Activated gamma-delta T cell treated with Interleukin-2 at 50 U/mL for 16 hours (primary cell): ENCODE measurements around the gene TSPAN3.

ENCODE experiments used
- DNase-seq: peaks from one replicate; pipeline ENCODE4 v3.0.0-alpha.2; 2020

TSPAN3 gene

DNA sequence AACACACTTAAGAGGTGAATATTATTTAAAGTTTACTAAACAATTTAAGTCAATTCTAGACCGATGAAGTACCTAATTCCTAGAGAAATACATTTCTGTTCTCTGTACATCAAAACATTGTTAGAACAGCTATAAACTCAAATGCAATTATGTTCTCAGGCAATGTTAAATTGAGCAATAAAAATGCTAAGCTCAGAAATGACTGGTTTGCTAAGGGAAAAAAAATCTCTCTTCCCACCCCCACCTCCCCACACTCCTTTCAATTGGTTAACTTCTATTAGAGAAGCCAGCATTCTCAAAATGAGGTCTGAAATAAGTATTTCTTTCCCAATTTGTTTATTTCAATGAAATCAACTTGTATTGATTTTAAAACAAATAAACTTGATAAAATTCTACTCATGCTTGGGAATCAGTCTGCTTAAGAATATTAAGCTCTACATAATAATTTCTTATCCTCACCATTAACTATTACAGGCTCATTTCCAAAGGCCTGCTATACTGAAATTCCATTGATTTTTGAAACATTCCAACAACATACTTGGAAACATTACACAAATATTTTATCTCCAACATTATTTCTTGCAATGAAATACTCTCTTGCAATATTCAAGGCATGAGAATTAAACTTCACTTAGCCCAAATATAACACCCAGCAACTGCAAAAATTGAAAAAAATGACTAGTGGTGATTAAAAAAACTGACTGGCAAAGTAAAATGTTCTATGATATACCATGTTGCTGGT is 22.6 kb downstream of the TSPAN3 start:
- DNase-seq, result no peak

DNA sequence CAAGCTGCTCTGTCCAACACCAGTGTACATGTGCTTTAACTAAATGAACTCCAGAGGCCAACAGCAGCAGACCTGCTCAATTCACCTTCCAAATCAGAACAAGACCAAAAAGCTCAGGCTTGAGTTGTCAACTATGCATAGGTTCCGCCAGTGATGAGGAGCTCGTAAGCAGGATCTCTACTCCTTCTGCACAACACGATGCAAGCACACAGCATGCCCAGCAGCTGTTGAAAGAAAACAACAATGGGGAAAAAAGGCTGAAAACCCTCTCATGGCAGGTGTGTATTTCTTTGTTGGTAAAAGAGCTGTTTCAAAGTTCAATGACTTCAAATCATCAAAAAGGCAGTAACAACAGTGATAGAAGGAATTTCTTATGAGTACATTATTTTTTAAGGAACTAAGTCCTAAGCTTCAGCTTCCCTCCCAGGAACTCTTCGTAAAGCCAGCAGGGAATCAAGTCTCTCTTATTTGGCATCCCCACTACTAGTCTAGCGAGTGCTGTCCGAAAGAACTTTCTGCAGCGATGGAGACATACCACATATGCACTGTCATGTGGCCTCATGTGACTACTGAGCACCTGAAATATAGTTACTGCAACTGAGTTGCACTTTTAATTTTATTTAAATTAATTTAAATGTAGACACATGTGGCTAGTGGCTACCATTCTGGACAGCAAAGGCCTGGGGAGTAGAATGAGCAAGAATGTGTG is 24.1 kb downstream of the TSPAN3 start:
- DNase-seq, result no peak

DNA sequence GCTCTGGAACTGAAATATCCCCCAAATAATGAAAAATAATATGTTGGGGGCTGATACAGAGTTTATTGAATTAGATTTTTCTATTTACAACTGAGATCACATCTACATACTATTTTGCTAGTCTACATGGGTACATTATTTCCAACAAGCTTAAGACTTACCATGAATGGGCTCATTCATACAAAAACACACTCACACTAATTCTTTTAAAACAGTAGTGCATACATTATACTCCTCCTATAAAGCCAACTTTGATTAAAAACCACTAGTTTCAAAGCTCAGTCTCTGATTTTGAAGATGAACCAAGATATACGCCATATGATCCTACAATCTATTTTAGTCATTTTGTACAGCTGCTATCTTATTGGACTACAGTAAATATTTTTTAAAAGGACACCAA is 24.9 kb downstream of the TSPAN3 start:
- no peak for DNase-seq

- no peak for DNase-seq
Observed at GRCh38 chr15:77044228-77045042, 26.5 kb downstream of the TSPAN3 start.

DNA sequence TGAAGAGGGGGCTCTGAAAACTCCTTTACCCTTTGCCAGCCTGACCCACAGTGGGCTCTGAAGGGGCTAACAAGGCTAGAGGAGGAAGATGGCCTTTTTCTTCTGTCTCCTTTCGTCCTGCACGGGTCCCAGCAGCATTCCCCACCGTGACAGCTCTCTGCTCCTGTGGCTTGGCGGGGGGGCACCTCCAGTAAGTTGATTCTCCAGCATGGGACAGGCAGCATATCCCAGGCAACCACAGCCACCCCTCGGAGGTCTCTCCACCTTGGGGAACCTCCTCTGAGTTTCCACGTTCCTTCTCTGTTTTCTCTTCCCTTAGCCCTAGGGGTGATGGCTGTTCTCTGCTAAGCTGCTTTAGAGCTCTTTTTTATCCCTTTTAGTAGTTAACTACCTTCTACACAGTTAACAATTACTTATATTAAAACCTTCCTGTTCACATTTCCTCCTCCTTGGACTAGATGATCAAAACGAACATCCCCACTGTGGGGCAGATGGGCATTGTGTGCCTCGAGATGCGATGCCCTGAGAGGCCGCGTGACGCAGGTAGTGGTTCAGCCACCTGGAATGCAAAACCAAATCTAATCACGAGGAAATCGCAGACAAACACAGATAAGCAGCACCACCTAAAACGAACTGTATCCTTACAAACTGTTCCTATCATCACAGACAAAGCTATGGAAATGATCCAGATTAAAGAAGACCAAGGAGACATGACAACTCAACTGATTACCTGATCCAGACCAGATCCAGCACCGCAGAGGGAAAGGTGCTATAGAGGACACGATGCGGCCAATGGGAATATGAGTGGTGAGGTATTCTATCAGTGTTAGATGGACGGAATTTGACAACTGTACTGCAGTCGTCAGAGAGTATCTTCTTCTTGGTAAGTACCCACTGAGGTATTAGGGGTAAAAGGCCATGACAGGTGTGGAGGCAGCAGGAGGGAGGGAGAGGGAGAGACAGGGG is 27.7 kb downstream of the TSPAN3 start:
- no peak for DNase-seq

GRCh38 chr15:77042245-77042919 is 28.5 kb downstream of the TSPAN3 start:
- no peak for DNase-seq

GRCh38 chr15:77040673-77041072 is 30.2 kb downstream of the TSPAN3 start:
- DNase-seq, result no peak

- no peak for DNase-seq
Observed at GRCh38 chr15:77039848-77040247, 31.1 kb downstream of the TSPAN3 start.

DNA sequence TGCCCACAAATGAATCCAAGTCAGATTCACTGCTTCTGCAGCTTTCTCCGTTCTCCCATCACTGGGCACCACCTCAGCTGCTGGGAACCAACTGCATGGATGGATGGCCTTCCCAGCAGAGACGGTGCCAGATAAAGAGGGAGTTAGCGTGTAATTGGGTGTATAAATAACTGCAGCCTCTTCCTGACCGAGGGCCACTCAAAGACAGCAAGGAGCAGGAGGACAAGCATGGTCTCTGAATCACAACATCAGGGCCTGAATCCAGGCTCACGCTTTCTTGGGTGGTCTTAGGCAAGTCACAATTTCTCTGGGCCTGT is 31.7 kb downstream of the TSPAN3 start:
- no peak for DNase-seq

- peak; percentile 11 for DNase-seq
Observed at GRCh38 chr15:77038312-77039216, 32.3 kb downstream of the TSPAN3 start.

DNA sequence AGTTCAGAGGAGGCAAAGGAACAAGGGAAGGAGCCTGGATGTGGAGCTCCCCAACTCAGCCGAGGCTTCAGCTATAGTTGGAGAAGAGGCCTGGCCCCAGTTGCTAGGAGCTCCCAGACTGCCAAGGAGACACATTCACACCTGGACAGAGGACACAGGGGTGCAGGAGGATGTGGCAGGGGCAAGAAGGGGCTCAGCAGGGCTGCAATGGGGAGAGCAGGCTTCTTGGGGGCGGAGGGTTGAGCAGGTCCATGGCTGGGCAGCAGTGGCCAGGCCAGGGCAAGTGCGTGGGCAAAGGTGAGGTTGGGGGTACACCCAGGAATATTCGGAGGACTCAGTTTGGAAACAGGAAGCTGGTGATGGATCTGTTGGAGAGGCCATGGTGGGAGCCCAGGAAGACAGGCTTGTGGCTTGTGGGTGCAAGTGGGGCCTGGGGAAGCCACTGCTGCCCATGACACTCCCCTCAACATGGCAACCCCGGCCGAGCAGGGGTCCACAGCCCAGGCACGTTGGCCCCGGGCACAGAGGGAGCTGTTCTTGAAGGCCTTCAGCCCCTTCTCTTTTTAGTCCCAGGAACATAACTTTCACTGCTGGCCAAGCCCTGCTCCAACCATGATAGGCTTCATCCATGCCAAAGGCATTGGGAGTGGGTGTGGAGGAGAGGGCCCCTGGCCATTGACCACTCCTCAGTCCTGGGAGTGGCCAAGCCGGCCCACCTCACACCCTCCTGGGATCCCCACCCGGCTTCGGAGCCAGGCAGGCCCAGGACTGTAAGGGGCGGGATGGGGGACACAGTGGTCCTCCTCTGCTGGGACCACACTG is 33.3 kb downstream of the TSPAN3 start:
- peak; percentile 3 for DNase-seq

DNA sequence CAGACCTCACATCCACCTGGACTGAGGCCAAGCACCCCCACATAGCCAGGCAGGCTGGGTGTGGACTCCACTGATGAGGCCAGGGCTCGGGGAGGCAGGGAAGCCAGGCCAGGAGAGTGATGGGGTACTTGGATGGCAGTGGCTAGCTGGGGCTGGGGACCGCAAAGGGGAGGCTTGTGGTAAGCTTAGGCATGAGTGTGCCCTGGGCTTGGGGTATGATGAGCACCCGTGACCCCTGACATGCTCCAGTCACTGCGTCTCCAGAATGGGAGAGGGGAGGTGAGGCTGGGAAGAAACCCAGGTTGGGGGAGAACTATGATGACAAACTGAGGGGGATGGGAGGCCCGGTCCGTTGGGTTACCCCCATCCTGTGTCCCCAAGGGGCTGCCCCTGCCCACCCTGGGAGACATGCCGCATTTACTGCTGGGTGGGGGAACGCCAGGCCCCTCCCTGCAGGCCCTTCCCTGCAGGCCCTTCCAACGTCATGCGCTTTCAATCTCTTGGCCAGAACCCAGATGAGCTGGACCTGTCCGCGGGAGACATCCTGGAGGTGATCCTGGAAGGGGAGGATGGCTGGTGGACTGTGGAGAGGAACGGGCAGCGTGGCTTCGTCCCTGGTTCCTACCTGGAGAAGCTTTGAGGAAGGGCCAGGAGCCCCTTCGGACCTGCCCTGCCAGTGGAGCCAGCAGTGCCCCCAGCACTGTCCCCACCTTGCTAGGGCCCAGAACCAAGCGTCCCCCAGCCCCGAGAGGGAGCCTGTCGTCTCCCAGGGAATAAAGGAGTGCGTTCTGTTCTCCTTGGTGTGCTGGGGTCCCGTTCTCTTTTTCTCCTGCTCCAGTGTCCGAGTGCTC is 34.1 kb downstream of the TSPAN3 start:
- peak; percentile 2 for DNase-seq

DNA sequence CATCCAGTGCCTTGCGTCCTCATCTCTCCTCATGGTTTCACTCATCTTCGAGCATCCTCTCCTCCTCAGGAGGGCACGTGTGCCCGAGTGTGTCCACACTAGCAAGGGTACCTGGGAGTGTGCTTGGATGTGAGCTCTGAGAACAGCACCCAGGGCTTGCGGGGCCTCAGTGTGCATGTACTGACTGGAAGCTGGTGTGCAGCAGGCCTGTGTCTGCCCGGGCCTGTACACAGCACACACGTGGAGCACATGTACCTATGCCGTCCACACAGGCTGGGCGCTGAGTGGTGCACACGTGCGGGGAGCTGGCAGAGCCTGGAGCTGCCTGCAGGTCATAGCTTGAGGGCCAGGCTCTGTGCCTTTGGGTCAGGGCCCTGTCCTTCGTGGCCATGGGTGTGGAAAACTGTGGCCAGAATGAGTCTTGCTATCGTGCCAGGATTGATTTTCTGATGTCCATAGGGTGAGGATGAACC is 34.9 kb downstream of the TSPAN3 start:
- DNase-seq, result no peak

DNA sequence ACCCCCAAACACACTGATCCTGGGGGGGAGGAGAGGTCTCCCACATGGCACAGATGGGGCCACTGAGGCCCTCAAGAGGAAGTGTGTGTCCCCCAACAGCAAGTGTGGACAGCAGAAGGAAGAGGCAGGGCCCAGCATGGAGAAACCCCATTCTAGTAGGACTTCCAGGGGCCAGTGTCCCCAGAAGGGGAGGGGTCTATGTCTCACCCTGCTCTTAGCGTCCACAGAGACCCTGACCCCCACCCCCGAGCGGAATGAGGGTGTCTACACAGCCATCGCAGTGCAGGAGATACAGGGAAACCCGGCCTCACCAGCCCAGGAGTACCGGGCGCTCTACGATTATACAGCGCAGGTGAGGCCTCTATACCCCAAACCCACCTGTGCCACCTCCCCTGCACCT is 35.3 kb downstream of the TSPAN3 start:
- peak; percentile 3 for DNase-seq

GRCh38 chr15:77034695-77035489 is 36.0 kb downstream of the TSPAN3 start:
- peak; percentile 31 for DNase-seq

DNA sequence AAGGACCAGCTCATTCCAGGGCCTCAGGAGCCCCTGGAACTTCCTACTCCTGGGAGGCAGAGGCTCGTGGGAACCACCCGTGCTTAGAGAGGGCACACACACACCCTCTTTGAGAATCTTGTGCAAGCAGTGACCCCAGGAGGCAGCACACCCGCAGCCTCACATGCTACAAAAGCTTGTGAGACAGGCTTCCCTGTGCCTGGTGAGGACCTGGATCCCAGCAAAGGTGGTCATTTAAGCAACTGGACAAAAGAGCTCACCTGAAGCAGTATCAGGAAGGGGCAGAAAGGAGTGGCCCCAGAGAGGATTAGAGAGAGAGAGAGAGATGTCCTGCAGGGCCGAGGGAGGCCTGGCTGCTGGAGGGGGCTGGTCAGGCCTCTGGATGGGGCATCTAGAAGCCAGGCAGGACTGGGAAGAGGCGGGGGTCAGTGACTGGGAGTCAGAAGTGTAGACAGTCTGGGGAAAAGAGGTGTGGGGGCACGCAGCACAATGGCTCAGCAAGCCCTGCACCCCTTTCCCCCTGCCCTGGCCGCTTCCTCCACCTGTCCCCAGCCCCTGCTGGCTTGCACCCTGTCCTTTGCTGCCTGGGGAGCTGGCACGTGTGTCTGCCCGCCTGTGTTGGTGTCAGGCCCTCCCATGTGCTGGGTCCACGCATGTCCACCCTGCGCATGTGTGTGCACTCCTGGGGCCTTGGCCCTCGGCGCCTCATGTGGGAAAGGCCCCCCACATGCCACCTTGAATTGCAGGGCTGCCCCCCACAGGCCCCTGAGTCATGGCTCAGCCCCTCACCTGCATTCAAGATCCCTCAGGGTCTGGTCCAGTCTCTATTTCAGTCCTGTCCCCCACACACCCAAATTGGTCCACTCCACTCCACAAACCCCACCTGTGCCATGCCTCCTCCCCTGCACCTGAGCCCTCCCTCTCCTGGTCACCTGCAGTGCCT is 36.9 kb downstream of the TSPAN3 start:
- DNase-seq, result no peak

DNA sequence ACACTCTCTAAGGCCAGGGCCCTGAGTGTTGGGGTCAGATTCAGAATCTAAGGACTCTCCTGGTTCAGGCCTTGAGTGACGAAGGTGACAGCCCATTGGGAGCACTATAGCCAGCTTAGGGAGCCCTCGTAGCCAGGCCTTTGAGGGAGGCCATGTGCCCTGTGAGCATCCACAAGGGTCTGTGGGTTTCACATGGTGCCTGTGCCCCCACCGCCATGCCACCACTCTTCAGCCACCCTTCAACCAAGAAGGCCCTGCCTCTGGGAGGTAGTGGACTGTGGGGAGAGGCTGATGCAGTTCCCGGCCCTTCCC is 37.5 kb downstream of the TSPAN3 start:
- DNase-seq, result no peak
